Psoas muscle (tissue), 8 donors: ENCODE measurements around the gene DNAJB2. TPM values are rescaled to one million over a fixed set of nuclear protein-coding genes. Genes with fewer than 3 reads are reported as not detected.
"Not testable (repeated sequence)": the region's sequence is repeated elsewhere in the genome, so short reads cannot be mapped to it uniquely, and the experiment has no call there.

Experiments used
- ATAC-seq, 4 donors: fragments of 200-7000 bp; cut with Tn5 transposase; one replicate each; pipeline ENCODE4 v1.9.1; 2020; ENCODE audit warnings: moderate library complexity in 3 of 4, mild to moderate bottlenecking in 2 of 4
- DNase-seq, 2 donors: peaks; one replicate each; pipeline ENCODE4 v3.0.0-alpha.2; 2020
- H3K27ac ChIP-seq: fragments of 200-600 bp; one replicate; pipeline ENCODE4 v1.8.0; 2022
- H3K27me3 ChIP-seq, 3 donors: fragments of 200-600 bp in 1 of 3; one replicate each; pipeline versions ENCODE4 v1.6.1 to v1.8.0; 2013 to 2022; ENCODE audit warnings: low read length in 2 of 3, mild to moderate bottlenecking in 2 of 3, moderate library complexity in 1 of 3; ENCODE audit not compliant: insufficient read depth in 3 of 3
- H3K36me3 ChIP-seq, 2 donors: fragments of 200-600 bp in 1 of 2; one replicate each; pipeline versions ENCODE4 v1.6.1 to v1.8.0; 2013 to 2022; ENCODE audit warnings: low read depth in 1 of 2, mild to moderate bottlenecking in 1 of 2, moderate library complexity in 1 of 2; ENCODE audit not compliant: insufficient read depth in 1 of 2
- H3K4me1 ChIP-seq: fragments of 200-600 bp; one replicate; pipeline ENCODE4 v1.8.0; 2022
- H3K4me3 ChIP-seq: fragments of 200-600 bp; one replicate; pipeline ENCODE4 v1.8.0; 2022; ENCODE audit warnings: mild to moderate bottlenecking
- H3K9me3 ChIP-seq: fragments of 200-600 bp; one replicate; pipeline ENCODE4 v1.8.0; 2022
- CTCF ChIP-seq: fragments of 200-600 bp; IDR thresholded peaks from one replicate; pipeline ENCODE4 v1.8.0; 2022; ENCODE audit warnings: antibody characterized with exemption
- WGBS, 3 donors: extraction: QIAGEN DNeasy Blood & Tissue Kit; methylation state at CpG; one replicate each; pipeline versions ENCODE4 v1.1.6 to v1.1.7; 2013; 5-methylcytosine and 5-hydroxymethylcytosine counted together
- intact Hi-C, 2 donors: fragments of 100-400 bp; cut with DNase I; formaldehyde crosslinking; loops; one replicate each; pipeline versions ENCODE4 v1.11.0 to v1.14.2; 2022
- polyA plus RNA-seq, 3 donors: library from polyadenylated mRNA; stranded (reverse); fragments of 200-250 nt; gene quantifications; one replicate each; pipeline ENCODE4 v1.2.3, GENCODE V29; 2013
- total RNA-seq, 4 donors: library from RNA; stranded (reverse); fragmentation: NEBNext Ultra II Directional in 2 of 4; extraction: Animal tissue kit (Norgen Biotek cat#: 25700) in 2 of 4; gene quantifications; one replicate each; pipeline versions ENCODE4 v1.2.1 to v1.2.4, GENCODE V29; 2021 to 2023
- donor health status: healthy with polysubstance abuse.
- donor health status: DM: no; HTN: no; CAD: no; lungs with moderate emphysema.
- donor health status: Bipolar disorder and iron deficiency.
- donor health status: healthy.
- donor health status: DM: yes; HTN: yes; CAD: no.
- donor health status: DM: no; HTN: no; CAD: no.
- donor health status: DM: no; HTN: no; CAD: no.
- donor health status: DM: yes; HTN: yes; CAD: no.

The DNAJB2 gene
- total and polyA plus RNA-seq, 7 donors: 93.1 to 204 (median 105) TPM

DNA sequence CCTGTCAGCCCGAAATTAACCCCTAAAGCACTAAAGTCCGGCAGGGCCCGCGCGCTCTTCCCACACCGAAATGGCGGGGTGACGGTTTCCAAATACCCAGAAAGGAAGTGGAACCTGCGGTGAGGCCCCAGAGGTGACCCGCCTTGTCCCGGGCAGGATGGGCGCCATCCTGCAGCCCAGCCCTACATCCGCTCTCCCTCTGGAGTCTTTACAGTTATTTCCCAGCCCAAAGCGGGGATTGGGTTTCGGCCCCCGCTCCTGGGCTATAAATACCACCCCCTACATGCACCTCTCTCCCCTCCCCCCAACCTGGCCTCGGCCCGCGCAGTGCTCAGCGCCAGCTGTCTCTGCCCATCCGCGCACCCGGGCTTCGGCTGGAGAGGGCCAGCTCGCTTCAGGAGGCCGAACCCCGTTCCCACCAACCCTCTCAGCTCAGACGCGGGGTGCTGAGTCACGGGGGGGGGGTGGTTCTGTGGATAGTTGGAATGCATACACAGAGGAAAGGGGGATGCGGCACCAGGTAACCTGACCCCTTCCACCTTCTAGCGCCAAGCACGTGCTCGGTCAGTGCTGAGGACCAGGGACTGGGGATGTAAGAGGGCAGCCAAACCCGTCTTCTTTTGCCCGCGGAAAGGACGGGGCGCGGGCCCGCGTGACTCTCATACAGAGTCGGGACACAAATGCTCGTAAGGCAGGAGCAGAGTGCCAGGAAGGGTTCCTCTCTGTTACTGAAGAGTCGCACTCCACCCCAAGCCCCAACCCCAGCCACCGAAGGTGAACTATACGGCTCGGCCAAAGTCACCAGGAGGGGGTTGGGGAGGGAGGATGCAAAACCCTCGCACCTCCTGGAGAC is 26.0 kb upstream of the DNAJB2 start, which contains the start of gene TUBA4B:
Gene TUBA4B, plus strand, starts transcription at position 344 of the 853 bp plus-strand sequence. Its CDS starts 165 bp downstream, at position 509.
- H3K9me3 ChIP-seq: no peaks in the 10 kb centered on the region
- no peaks in the 10 kb centered on the region for H3K27me3 ChIP-seq
- ATAC-seq: peak; percentile 81 to 83 (median 82)
- intact Hi-C loops: no loop called here
- H3K4me1 ChIP-seq: peaks cover 41% of the 10 kb centered on the region
- peak; percentile 84 to 93 for DNase-seq
- TF ChIP-seq CTCF: no peak
- H3K27ac ChIP-seq: peak within 1 kb of the TSS; percentile 94
- H3K4me3 ChIP-seq: peak within 1 kb of the TSS; percentile 75
- H3K36me3 ChIP-seq: peaks cover 0 to 40% of the 10 kb centered on the region in 2 donors
- WGBS, 3 donors: 1% methylated on average over 49 of the region's 49 CpGs

DNA sequence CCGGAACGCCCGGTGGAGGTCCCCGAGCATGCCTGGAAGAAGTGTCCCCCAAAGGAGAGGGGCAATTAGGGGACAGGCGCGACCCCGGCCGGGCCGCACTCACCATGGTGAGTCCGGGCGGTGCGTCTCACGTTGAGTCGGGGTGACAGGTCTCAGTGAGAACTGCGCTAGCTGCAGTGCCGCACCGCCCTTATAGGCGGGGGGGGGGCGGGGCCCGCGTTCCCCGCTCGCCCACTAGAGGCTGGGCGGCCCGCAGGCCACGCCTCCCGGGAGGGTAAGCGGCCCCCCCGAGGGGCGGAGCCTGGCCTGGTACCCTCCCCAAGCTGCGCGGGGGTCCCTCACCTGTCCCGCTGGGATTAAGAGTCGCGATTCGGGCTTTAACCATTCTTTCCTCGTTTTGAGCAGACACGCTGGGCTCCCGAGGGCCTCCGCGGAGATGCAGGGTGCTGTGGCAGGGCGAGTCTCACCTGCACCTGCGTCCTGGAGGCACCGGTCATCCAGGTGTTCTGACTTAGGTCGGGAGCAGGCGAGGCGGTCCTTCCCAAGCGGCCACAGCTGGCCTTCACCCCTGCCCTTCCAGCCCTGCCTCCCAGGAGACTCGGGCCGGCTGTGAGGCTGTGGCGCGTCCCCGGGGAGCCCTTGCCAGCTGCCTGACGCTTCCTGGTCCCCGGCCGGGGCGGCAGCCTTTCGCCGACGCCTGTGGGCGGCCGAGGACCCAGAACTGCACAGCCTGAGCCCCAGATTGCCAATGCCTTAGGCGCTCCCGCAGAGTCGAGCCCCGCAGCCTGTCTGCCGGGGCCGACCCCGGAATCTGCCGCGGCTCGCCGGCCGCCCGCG is 25.2 kb upstream of the DNAJB2 start, which contains the start of gene TUBA4A:
Gene TUBA4A, minus strand, starts transcription at position 166 of the 837 bp plus-strand sequence. Its CDS starts 60 bp downstream, at position 106.
- H3K4me3 ChIP-seq: peak within 1 kb of the TSS; percentile 75
- H3K36me3 ChIP-seq: peaks cover 0 to 32% of the 10 kb centered on the region in 2 donors
- peaks cover 33% of the 10 kb centered on the region for H3K4me1 ChIP-seq
- H3K27me3 ChIP-seq: no peaks in the 10 kb centered on the region
- no peaks in the 10 kb centered on the region for H3K9me3 ChIP-seq
- ATAC-seq (peak; percentile 77 to 85 (median 80)), DNase-seq (peak; percentile 90 to 92)
- intact Hi-C loops: loop anchor here in 1 of 2 donors (2.0 kb wide), 1 partner anchor 19 kb away; no protein-coding TSS in a partner anchor
- peak within 1 kb of the TSS; percentile 94 for H3K27ac ChIP-seq
- WGBS, 3 donors: 0 to 1% (median 1%) methylated on average over 56 to 76 of the region's 76 CpGs
- peak; percentile 18 for TF ChIP-seq CTCF

DNA sequence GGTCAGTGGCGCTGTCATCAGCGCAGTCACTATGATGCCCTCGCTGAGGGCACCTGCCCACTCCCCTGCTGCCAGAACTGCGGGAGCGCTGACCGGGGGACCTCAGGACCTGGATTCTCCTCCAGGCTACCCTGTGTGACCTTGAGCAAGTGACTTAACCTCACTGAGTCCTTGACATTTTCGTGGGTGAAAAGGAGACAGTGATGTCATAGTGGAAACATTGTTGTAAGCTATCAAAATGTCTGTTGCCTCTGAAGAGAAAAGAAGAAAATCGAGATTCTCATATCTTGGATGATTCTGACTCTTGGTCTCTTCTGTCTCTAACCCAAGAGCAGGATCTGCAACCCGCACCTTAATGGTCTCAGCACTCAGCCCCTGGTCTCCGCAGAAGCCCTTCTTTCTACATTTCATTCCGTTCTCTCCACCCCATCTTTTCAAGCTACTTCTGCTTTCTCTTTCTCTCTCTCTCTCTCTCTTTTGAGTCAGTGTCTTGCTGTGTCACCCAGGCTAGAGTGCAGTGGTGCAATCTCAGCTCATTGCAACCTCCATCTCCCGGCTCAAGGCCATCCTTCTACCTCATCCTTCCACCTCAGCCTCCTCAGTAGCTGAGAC is 24.5 kb upstream of the DNAJB2 start:
- Histone ChIP-seq H3K4me3 (peak overlapping the region; percentile 75), H3K36me3 (peaks cover 0 to 25% of the 10 kb centered on the region in 2 donors), H3K27me3 (no peaks in the 10 kb centered on the region), H3K27ac (peak overlapping the region; percentile 94), H3K4me1 (peaks cover 26% of the 10 kb centered on the region), H3K9me3 (no peaks in the 10 kb centered on the region)
- ATAC-seq (peak; percentile 3 to 6 (median 4)), DNase-seq (no peak)
- no peak for TF ChIP-seq CTCF
- 23 to 26% (median 24%) methylated on average over 12 of the region's 12 CpGs for WGBS, 3 donors
- intact Hi-C loops: loop anchor here in 1 of 2 donors (2.0 kb wide), 1 partner anchor 18 kb away; no protein-coding TSS in a partner anchor

- H3K36me3 ChIP-seq, ATAC-seq, H3K4me3 ChIP-seq, H3K4me1 ChIP-seq, H3K27ac ChIP-seq, intact Hi-C loops, H3K27me3 ChIP-seq, H3K9me3 ChIP-seq, DNase-seq: not testable (repeated sequence)
- 83 to 89% (median 85%) methylated on average over 10 of the region's 10 CpGs for WGBS, 3 donors
These were observed 20.2 kb upstream of the DNAJB2 start for GRCh38 chr2:219258942-219259341.
